Prostate gland (tissue), 2 donors: ENCODE measurements around the gene PTPRO. TPM values are rescaled to one million over a fixed set of nuclear protein-coding genes. Genes with fewer than 3 reads are reported as not detected.
"Not testable (repeated sequence)": the region's sequence is repeated elsewhere in the genome, so short reads cannot be mapped to it uniquely, and the experiment has no call there.

Experiments
- DNase-seq: peaks from one replicate; pipeline ENCODE4 v3.0.0-alpha.2; 2019; ENCODE audit warnings: low spot score
- H3K27ac ChIP-seq, 2 donors: fragments of 200-600 bp; sonication (generic); 2 replicates each; pipeline ENCODE4 v1.5.1; 2017 to 2019
- H3K27me3 ChIP-seq: fragments of 200-600 bp; sonication (generic); replicated peaks from 2 replicates; pipeline ENCODE4 v1.5.1; 2019; ENCODE audit not compliant: insufficient read depth
- H3K36me3 ChIP-seq, 2 donors: fragments of 200-600 bp; sonication (generic); 1 replicate in 1 of 2; 2 replicates in 1 of 2; pipeline versions ENCODE4 v1.5.1 to v1.8.1; 2017 to 2019
- H3K4me1 ChIP-seq: fragments of 200-600 bp; sonication (generic); replicated peaks from 2 replicates; pipeline ENCODE4 v1.5.1; 2019
- H3K4me3 ChIP-seq, 2 donors: fragments of 200-600 bp; sonication (generic); 2 replicates each; pipeline ENCODE4 v1.5.1; 2017 to 2019
- H3K9me3 ChIP-seq: fragments of 200-600 bp; sonication (generic); 2 replicates; pipeline ENCODE4 v1.5.1; 2017
- CTCF ChIP-seq, 4 experiments: fragments of 200-600 bp in 2 of 4; fragments of 450-650 bp in 2 of 4; sonication (generic) in 2 of 4; IDR thresholded peaks; 1 replicate in 3 of 4; 2 replicates in 1 of 4; pipeline ENCODE4 v1.5.1; 2016 to 2019; ENCODE audit warnings: antibody characterized with exemption in 4 of 4, mild to moderate bottlenecking in 2 of 4, moderate library complexity in 2 of 4
- POLR2A ChIP-seq: fragments of 450-650 bp; IDR thresholded peaks from one replicate; pipeline ENCODE4 v1.6.1; 2016; ENCODE audit warnings: antibody characterized with exemption, mild to moderate bottlenecking
- POLR2AphosphoS5 ChIP-seq: sonication (generic); formaldehyde crosslinking; IDR thresholded peaks from one replicate; pipeline ENCODE4 v1.6.1; 2017; ENCODE audit warnings: antibody characterized with exemption
- WGBS: methylation state at CpG from one replicate; pipeline ENCODE4 v1.1.5; 2018; 5-methylcytosine and 5-hydroxymethylcytosine counted together
- intact Hi-C: fragments of 100-400 bp; cut with DNase I; formaldehyde crosslinking; loops from one replicate; pipeline ENCODE4 v1.14.2; 2022
- total RNA-seq, 2 donors: library from RNA; depleted of rRNA; stranded (reverse); fragments of >200 nt; gene quantifications; one replicate each; pipeline ENCODE4 v1.1.0, GENCODE V29; 2016

The PTPRO gene
- total RNA-seq, 2 donors from 2014 or later = 0.55 to 1.4 TPM

GRCh38 chr12:15603474-15604085 is 281.3 kb downstream of the PTPRO start:
- Histone ChIP-seq H3K4me3 (no peak overlapping the region), H3K27ac (no peak overlapping the region), H3K27me3 (no peaks in the 10 kb centered on the region), H3K9me3 (no peaks in the 10 kb centered on the region), H3K36me3 (no peaks in the 10 kb centered on the region), H3K4me1 (no peaks in the 10 kb centered on the region)
- WGBS = 94% methylated on average over 4 of the region's 4 CpGs
- TF ChIP-seq POLR2AphosphoS5 (no peak), CTCF (IDR thresholded peaks at IDR 0.05) (no peak), POLR2A (no peak)
- intact Hi-C loops = no loop called here
- DNase-seq = no peak

GRCh38 chr12:15605881-15606590 is 283.7 kb downstream of the PTPRO start:
- intact Hi-C loops = no loop called here
- no peak for DNase-seq
- WGBS = 93% methylated on average over 10 of the region's 10 CpGs
- no peaks in the 10 kb centered on the region for H3K9me3 ChIP-seq
- H3K27me3 ChIP-seq = no peaks in the 10 kb centered on the region
- no peaks in the 10 kb centered on the region for H3K4me1 ChIP-seq
- H3K27ac ChIP-seq = no peak overlapping the region
- no peak for TF ChIP-seq CTCF (IDR thresholded peaks at IDR 0.05)
- no peak for TF ChIP-seq POLR2AphosphoS5
- no peak for TF ChIP-seq POLR2A
- no peaks in the 10 kb centered on the region for H3K36me3 ChIP-seq
- H3K4me3 ChIP-seq = no peak overlapping the region

- intact Hi-C loops = no loop called here
- no peak for TF ChIP-seq POLR2AphosphoS5
- no peak for TF ChIP-seq POLR2A
- no peak for TF ChIP-seq CTCF (IDR thresholded peaks at IDR 0.05)
- Histone ChIP-seq H3K4me1 (no peaks in the 10 kb centered on the region), H3K27ac (no peak overlapping the region), H3K36me3 (no peaks in the 10 kb centered on the region), H3K27me3 (no peaks in the 10 kb centered on the region), H3K4me3 (no peak overlapping the region), H3K9me3 (no peaks in the 10 kb centered on the region)
- 57% methylated on average over 1 of the region's 1 CpG for WGBS
- no peak for DNase-seq
These were observed 286.1 kb downstream of the PTPRO start for GRCh38 chr12:15608406-15608805.

- H3K36me3 ChIP-seq = no peaks in the 10 kb centered on the region
- intact Hi-C loops = no loop called here
- WGBS = 97% methylated on average over 1 of the region's 1 CpG
- no peak overlapping the region for H3K4me3 ChIP-seq
- no peak for DNase-seq
- no peaks in the 10 kb centered on the region for H3K27me3 ChIP-seq
- TF ChIP-seq CTCF (IDR thresholded peaks at IDR 0.05) (no peak), POLR2A (no peak), POLR2AphosphoS5 (no peak)
- H3K9me3 ChIP-seq = no peaks in the 10 kb centered on the region
- H3K27ac ChIP-seq = no peak overlapping the region
- H3K4me1 ChIP-seq = no peaks in the 10 kb centered on the region
These were observed 286.6 kb downstream of the PTPRO start for GRCh38 chr12:15608941-15609340.

- H3K4me3 ChIP-seq = no peak overlapping the region
- H3K36me3 ChIP-seq = no peaks in the 10 kb centered on the region
- no peaks in the 10 kb centered on the region for H3K9me3 ChIP-seq
- H3K27ac ChIP-seq = no peak overlapping the region
- intact Hi-C loops = no loop called here
- no peak for DNase-seq
- TF ChIP-seq POLR2AphosphoS5 = no peak
- no peak for TF ChIP-seq CTCF (IDR thresholded peaks at IDR 0.05)
- TF ChIP-seq POLR2A = no peak
- WGBS = 72% methylated on average over 1 of the region's 1 CpG
- H3K27me3 ChIP-seq = no peaks in the 10 kb centered on the region
- H3K4me1 ChIP-seq = no peaks in the 10 kb centered on the region
These were observed 291.7 kb downstream of the PTPRO start for GRCh38 chr12:15613981-15614380.

- H3K27ac ChIP-seq, H3K4me1 ChIP-seq, intact Hi-C loops, H3K4me3 ChIP-seq, H3K27me3 ChIP-seq, DNase-seq, H3K9me3 ChIP-seq, H3K36me3 ChIP-seq: not testable (repeated sequence)
- 86% methylated on average over 8 of the region's 8 CpGs for WGBS
These were observed 294.2 kb downstream of the PTPRO start for GRCh38 chr12:15616495-15616894.
